GM23338 (cell line): ENCODE measurements around the gene GSTP1.

Source experiments
- EZH2 ChIP-seq: fragments of 200-600 bp; sonication (generic); IDR thresholded peaks from one replicate; pipeline ENCODE4 v1.8.0; 2017; ENCODE audit warnings: antibody characterized with exemption, mild to moderate bottlenecking, low read depth; ENCODE audit not compliant: unreplicated experiment
- POLR2AphosphoS5 ChIP-seq: IDR thresholded peaks from 2 replicates; pipeline ENCODE4 v1.6.1; 2016; ENCODE audit warnings: antibody characterized with exemption, low read depth
- TF ChIP-seq, protein P1 (sequence below), 2 experiments: fragments of 200-600 bp in 1 of 2; sonication (generic) in 1 of 2; conservative IDR thresholded peaks; 2 replicates each; pipeline versions ENCODE4 v1.5.1 to v1.6.1; 2016 to 2017; ENCODE audit warnings: antibody characterized with exemption in 2 of 2, low read depth in 2 of 2, mild to moderate bottlenecking in 2 of 2, moderate library complexity in 1 of 2

DNA sequence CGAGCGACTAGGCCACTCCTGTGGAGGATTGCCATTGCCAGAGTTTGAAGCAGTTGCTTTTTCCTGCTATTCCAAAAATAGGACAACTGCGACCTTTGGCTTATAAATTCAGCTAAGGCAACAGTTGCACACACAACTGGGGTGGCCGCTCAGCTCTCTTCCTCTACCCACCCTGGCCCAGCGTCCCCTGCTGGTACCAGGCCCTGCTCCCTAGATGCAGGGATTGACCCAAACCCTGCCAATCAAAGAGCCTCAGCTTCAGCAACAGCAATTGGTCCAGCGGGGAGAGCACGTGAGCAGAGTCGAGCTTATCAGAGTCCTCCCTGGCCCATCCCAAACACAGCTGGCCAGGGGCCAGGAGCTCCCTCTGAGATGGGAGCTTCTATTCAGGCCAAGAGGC, 38.3 kb upstream of the GSTP1 start:
- TF ChIP-seq POLR2AphosphoS5, result peak; percentile 31; the same call in 1 of the 2 replicates
- TF ChIP-seq, protein P1, sequence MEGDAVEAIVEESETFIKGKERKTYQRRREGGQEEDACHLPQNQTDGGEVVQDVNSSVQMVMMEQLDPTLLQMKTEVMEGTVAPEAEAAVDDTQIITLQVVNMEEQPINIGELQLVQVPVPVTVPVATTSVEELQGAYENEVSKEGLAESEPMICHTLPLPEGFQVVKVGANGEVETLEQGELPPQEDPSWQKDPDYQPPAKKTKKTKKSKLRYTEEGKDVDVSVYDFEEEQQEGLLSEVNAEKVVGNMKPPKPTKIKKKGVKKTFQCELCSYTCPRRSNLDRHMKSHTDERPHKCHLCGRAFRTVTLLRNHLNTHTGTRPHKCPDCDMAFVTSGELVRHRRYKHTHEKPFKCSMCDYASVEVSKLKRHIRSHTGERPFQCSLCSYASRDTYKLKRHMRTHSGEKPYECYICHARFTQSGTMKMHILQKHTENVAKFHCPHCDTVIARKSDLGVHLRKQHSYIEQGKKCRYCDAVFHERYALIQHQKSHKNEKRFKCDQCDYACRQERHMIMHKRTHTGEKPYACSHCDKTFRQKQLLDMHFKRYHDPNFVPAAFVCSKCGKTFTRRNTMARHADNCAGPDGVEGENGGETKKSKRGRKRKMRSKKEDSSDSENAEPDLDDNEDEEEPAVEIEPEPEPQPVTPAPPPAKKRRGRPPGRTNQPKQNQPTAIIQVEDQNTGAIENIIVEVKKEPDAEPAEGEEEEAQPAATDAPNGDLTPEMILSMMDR (conservative IDR thresholded peaks at IDR 0.05; ENCODE audit: low read depth in 2 of 2), result peak in 1 of 2 experiments; percentile 52; a peak in 3 of 4 replicates
- TF ChIP-seq EZH2, result no peak
